Hepatocyte (in vitro differentiated cells): Measurements from ENCODE around the gene SLC35C1. TPM values are rescaled to one million over a fixed set of nuclear protein-coding genes. Genes with fewer than 3 reads are reported as not detected.

Source experiments
- DNase-seq: peaks from one replicate; pipeline ENCODE4 v3.0.0-alpha.2; 2016; ENCODE audit warnings: low spot score
- H2AFZ ChIP-seq: fragments of 200-600 bp; sonication (generic); 2 replicates; pipeline ENCODE4 v1.6.0; 2016; ENCODE audit warnings: antibody characterized with exemption, mild to moderate bottlenecking
- H3K27ac ChIP-seq: fragments of 200-600 bp; sonication (generic); 2 replicates; pipeline ENCODE4 v1.5.1; 2016; ENCODE audit warnings: mild to moderate bottlenecking
- H3K27me3 ChIP-seq: fragments of 200-600 bp; sonication (generic); 2 replicates; pipeline ENCODE4 v1.6.1; 2016
- H3K36me3 ChIP-seq: fragments of 200-600 bp; sonication (generic); replicated peaks from 2 replicates; pipeline ENCODE4 v1.5.1; 2016; ENCODE audit warnings: low read depth; ENCODE audit not compliant: insufficient read depth
- H3K4me1 ChIP-seq: fragments of 200-600 bp; sonication (generic); 2 replicates; pipeline ENCODE4 v1.5.1; 2016; ENCODE audit warnings: mild to moderate bottlenecking, moderate library complexity; ENCODE audit not compliant: insufficient read depth
- H3K4me2 ChIP-seq: fragments of 200-600 bp; sonication (generic); 2 replicates; pipeline ENCODE4 v1.6.0; 2016
- H3K4me3 ChIP-seq: fragments of 200-600 bp; sonication (generic); 2 replicates; pipeline ENCODE4 v1.5.1; 2016; ENCODE audit warnings: mild to moderate bottlenecking
- H3K79me2 ChIP-seq: fragments of 200-600 bp; sonication (generic); 2 replicates; pipeline ENCODE4 v1.6.0; 2017; ENCODE audit warnings: mild to moderate bottlenecking
- H3K9me2 ChIP-seq: fragments of 200-600 bp; sonication (generic); replicated peaks from 2 replicates; pipeline ENCODE4 v1.6.0; 2017; ENCODE audit warnings: mild to moderate bottlenecking; ENCODE audit not compliant: insufficient read depth
- H3K9me3 ChIP-seq: fragments of 200-600 bp; sonication (generic); 2 replicates; pipeline ENCODE4 v1.5.1; 2016; ENCODE audit warnings: low read depth, mild to moderate bottlenecking
- H4K20me1 ChIP-seq: fragments of 200-600 bp; sonication (generic); 2 replicates; pipeline ENCODE4 v1.6.0; 2016; ENCODE audit warnings: mild to moderate bottlenecking; ENCODE audit not compliant: insufficient read depth, poor library complexity, severe bottlenecking
- EZH2 ChIP-seq: fragments of 200-600 bp; sonication (generic); IDR thresholded peaks from 2 replicates; pipeline ENCODE4 v1.6.1; 2016; ENCODE audit warnings: antibody characterized with exemption, mild to moderate bottlenecking, borderline replicate concordance
- EZH2phosphoT487 ChIP-seq: fragments of 200-600 bp; sonication (generic); IDR thresholded peaks from one replicate; pipeline ENCODE4 v1.6.1; 2018; ENCODE audit warnings: antibody characterized with exemption, mild to moderate bottlenecking, low read depth, moderate library complexity; ENCODE audit not compliant: unreplicated experiment, severe bottlenecking
- WGBS: methylation state at CpG from one replicate; pipeline ENCODE4 v1.1.6; 2016; ENCODE audit warnings: low lambda C conversion rate; ENCODE audit errors: missing lambda C conversion rate; 5-methylcytosine and 5-hydroxymethylcytosine counted together
- polyA plus RNA-seq: library from polyadenylated mRNA; unstranded; fragments of >200 nt; fragmentation: Nextera tagmentation; extraction: Ambion mirVana; gene quantifications from 2 replicates; pipeline ENCODE4 v1.2.1, GENCODE V29; 2016
- total RNA-seq: library from RNA; depleted of rRNA; stranded (reverse); fragments of >200 nt; gene quantifications from 2 replicates; pipeline ENCODE4 v1.2.3, GENCODE V29; 2014
- TF ChIP-seq, protein P1 (sequence below): fragments of 200-600 bp; sonication (generic); IDR thresholded peaks from 2 replicates; pipeline ENCODE4 v1.5.1; 2016; ENCODE audit warnings: antibody characterized with exemption, mild to moderate bottlenecking; ENCODE audit not compliant: poor library complexity

SLC35C1 gene
- total and polyA plus RNA-seq, 2 experiments from 2014 or later: 12.7 to 22.1 TPM

DNA sequence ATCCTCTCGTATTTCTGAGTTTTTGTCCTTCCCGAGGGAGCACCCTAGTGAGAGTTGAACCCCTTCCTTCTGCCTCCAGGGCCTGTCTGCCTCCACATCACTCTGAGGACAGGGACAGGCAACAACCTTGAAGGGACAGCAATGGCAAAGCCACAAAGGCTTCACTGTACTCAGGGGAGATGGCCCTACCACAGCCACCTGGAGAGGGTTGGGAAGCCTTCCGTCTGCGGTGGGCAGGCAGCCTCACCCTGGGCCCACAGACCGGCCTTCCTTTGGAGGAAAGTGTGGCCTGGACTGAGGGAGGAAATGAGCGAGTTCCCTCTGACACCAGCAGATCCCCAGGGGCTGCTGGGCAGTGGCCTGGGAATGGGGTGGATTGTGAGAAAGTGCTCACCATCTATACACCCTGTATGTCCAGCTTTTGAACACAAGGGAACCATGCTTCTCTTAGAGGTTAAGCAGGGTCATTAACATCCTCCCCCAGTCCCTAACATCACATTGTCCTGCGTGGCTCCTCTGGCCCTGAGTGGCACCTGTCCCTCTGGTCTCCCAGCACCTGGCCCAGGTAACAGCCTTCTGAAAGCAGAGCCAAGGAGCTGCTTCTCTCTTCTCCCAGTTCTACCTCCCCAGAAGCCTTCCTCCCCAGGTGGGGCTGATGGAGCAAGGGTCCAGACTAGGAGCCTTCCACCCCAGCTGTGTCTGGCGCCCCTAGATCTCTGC is 6.8 kb downstream of the SLC35C1 start:
- no peak for DNase-seq
- Histone ChIP-seq H3K4me3 (no peak overlapping the region), H2AFZ (no peak overlapping the region), H3K9me2 (no peaks in the 10 kb centered on the region), H3K27ac (no peak overlapping the region), H3K4me2 (no peak overlapping the region), H4K20me1 (peaks cover 2% of the 10 kb centered on the region), H3K9me3 (no peaks in the 10 kb centered on the region), H3K36me3 (no peaks in the 10 kb centered on the region), H3K4me1 (peaks cover 9% of the 10 kb centered on the region), H3K27me3 (no peaks in the 10 kb centered on the region), H3K79me2 (peaks cover 17% of the 10 kb centered on the region)
- 97% methylated on average over 8 of the region's 8 CpGs for WGBS
- TF ChIP-seq, protein P1, sequence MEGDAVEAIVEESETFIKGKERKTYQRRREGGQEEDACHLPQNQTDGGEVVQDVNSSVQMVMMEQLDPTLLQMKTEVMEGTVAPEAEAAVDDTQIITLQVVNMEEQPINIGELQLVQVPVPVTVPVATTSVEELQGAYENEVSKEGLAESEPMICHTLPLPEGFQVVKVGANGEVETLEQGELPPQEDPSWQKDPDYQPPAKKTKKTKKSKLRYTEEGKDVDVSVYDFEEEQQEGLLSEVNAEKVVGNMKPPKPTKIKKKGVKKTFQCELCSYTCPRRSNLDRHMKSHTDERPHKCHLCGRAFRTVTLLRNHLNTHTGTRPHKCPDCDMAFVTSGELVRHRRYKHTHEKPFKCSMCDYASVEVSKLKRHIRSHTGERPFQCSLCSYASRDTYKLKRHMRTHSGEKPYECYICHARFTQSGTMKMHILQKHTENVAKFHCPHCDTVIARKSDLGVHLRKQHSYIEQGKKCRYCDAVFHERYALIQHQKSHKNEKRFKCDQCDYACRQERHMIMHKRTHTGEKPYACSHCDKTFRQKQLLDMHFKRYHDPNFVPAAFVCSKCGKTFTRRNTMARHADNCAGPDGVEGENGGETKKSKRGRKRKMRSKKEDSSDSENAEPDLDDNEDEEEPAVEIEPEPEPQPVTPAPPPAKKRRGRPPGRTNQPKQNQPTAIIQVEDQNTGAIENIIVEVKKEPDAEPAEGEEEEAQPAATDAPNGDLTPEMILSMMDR: no peak
- TF ChIP-seq EZH2 (no peak), EZH2phosphoT487 (no peak)

DNA sequence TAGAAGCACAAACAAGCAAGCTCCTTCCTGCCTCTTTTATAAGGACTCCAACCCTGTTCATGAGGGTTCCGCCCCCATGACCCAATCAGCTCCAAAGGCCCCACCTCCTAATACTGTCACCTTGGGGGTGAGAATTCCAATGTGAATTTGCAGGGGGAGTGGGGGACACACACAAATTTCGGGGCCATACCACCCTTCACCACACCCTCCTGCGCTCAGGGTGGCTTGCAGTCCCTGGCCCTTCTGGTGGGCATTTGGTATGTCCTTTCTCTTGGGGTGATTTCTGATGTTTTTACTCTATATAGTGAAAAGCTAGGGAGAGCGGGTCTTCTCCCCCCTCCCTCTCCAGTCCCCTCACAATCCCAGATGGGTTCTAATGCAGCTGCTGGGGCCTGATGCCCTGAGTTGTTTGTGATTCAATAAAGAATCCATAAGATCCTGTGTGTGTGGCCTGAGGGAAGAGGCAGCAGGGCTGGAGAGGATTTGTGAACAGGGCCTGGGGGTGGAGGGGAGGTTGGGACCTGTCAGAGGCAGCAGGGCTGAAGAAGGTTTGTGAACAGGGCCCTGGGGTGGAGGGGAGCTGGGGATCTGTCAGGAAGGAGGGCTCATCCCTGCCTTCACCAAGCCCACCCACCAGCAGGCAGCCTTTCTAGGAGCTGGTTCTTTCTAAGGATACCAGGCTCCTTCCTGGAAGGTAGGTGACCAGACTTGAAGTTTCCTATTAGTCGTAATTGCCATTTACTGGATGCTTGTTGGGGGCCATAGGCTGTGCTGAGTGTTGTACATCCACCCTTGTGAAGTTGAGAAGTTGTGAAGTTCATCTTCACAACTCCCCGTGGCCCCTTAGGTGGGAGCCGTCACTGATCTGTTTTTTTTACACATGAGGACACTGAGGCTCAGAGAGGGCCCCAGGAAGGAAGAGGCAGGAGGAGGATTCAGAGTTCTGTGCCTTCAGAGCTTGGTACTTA is 7.9 kb downstream of the SLC35C1 start:
- H3K4me1 ChIP-seq: no peaks in the 10 kb centered on the region
- H2AFZ ChIP-seq: no peak overlapping the region
- H3K79me2 ChIP-seq: peaks cover 6% of the 10 kb centered on the region
- H4K20me1 ChIP-seq: no peaks in the 10 kb centered on the region
- H3K9me2 ChIP-seq: no peaks in the 10 kb centered on the region
- H3K27ac ChIP-seq: no peak overlapping the region
- no peaks in the 10 kb centered on the region for H3K9me3 ChIP-seq
- TF ChIP-seq EZH2phosphoT487 (no peak), EZH2 (no peak)
- TF ChIP-seq, protein P1: no peak
- H3K4me3 ChIP-seq: no peak overlapping the region
- H3K27me3 ChIP-seq: no peaks in the 10 kb centered on the region
- H3K4me2 ChIP-seq: no peak overlapping the region
- no peaks in the 10 kb centered on the region for H3K36me3 ChIP-seq
- no peak for DNase-seq
- WGBS: 87% methylated on average over 7 of the region's 7 CpGs

GRCh38 chr11:45815747-45816146 is 10.8 kb downstream of the SLC35C1 start:
- H3K36me3 ChIP-seq: no peaks in the 10 kb centered on the region
- H3K9me3 ChIP-seq: no peaks in the 10 kb centered on the region
- no peak overlapping the region for H2AFZ ChIP-seq
- WGBS: 71% methylated on average over 3 of the region's 3 CpGs
- no peaks in the 10 kb centered on the region for H3K79me2 ChIP-seq
- DNase-seq: no peak
- H4K20me1 ChIP-seq: no peaks in the 10 kb centered on the region
- no peak overlapping the region for H3K4me3 ChIP-seq
- no peaks in the 10 kb centered on the region for H3K9me2 ChIP-seq
- no peaks in the 10 kb centered on the region for H3K27me3 ChIP-seq
- no peaks in the 10 kb centered on the region for H3K4me1 ChIP-seq
- TF ChIP-seq EZH2: no peak
- no peak for TF ChIP-seq EZH2phosphoT487
- TF ChIP-seq, protein P1: no peak
- no peak overlapping the region for H3K27ac ChIP-seq
- H3K4me2 ChIP-seq: no peak overlapping the region
